GM21360 (cell line): Measurements from ENCODE around the gene SLC38A2.
A peak's percentile ranks its signal among the peaks of the same experiment; 100 is the strongest.

ENCODE experiments used
- ATAC-seq: cut with Tn5 transposase; IDR thresholded peaks from one replicate; pipeline ENCODE4 v1.9.1; 2021; ENCODE audit warnings: mild to moderate bottlenecking, moderate library complexity; ENCODE audit not compliant: unreplicated experiment

SLC38A2 gene

DNA sequence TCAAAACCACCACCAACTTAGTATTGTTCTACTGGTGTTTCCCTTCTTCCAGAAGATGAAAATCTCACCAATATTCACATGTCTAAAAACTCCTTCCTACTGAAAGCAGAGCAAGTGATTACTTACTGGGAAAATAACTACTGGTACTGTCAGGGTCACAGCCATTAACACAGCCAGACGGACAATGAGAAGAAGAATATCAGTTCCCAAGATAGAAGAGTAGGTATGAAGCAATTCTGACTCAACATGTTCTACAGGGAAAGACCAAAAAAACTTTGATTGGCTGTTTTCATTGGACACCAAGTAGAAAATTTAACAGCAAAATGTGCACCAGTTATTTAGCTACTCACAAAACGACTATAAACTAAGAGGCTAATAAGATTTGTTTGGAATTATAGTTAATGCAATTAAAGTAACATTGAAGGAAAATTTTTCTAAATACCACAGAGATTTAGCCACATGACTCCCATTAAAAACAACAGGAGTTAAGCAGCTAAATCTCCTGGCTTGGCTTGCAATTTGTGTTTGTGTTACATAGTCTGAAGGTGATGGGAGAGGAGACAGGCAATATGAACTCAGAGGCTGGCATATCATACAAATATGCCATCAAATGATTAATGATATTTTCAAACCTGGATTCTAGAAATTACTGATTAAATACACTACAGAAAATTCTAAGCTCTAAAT lies 9.5 kb downstream of the SLC38A2 start:
- ATAC-seq = no peak

GRCh38 chr12:46361667-46362034 lies 10.9 kb downstream of the SLC38A2 start:
- ATAC-seq = no peak

- ATAC-seq = peak; percentile 61
These were observed 11.5 kb downstream of the SLC38A2 start for GRCh38 chr12:46360908-46361666.

GRCh38 chr12:46360370-46360769 lies 12.2 kb downstream of the SLC38A2 start:
- ATAC-seq = no peak

DNA sequence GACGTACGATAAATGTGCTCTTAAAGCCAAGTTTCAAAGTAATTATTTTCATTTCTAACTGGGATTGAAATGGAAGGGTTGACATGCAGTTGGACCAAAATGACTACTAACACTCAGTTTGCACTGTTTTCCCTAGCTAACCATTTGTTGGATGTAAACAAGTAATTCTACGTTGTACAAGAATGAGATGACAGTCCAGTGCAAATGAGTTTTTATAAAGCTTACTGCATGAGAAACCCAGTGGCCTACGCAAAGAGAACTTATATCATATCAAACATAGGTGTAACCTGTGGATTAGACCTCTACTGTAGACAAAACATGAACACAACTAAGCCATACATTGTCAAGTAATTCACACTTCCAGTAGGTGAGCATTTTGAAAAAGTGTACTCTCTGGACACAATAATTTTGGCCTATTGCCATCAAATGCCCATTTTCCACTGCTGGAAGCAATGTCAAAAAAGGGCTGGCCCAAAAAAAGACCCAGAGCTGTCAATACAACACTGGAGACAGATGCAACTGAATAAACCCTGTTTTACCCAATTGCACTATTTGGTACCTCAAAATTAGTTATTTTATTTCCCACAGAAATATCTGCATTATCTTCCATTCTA lies 12.8 kb downstream of the SLC38A2 start:
- ATAC-seq = no peak

DNA sequence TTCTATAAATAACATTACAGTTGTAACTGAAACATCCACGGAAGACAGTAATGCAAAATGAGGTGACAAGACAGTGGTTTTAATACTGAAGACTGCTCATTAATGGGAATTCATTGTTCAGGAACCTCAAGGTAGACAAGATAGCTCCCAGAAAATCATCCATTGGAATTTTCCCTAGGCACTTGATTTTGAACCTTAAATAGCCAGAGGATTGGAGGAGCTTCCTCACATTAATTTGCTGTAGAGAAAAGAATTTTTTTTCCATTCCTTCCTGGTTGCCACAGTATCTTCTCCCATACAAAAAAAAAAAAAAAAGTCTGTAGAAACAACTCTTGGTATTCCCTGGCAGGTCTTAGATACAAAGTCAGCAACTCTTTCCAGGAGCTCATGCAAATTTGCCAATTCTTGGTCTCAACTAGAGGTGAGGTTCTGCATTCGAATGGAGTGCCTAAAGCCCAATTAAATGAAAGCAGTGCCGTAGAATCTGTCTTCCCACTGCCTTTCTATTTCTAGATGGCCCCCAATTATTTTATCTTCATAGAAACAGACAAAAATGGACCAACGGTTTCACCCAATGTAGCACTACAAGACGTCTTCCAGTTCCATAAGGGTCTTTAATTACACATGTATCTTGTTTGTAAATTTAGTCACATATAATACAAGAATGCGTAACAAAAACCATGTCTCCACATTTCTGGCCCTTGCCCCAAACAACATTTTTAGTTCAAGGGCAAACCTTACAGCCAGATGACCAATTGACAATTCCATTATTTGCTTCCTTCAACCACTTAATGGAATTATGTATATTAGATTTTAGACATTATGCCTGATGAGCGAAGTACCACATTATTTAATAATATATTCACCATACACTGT lies 13.5 kb downstream of the SLC38A2 start:
- ATAC-seq = no peak

DNA sequence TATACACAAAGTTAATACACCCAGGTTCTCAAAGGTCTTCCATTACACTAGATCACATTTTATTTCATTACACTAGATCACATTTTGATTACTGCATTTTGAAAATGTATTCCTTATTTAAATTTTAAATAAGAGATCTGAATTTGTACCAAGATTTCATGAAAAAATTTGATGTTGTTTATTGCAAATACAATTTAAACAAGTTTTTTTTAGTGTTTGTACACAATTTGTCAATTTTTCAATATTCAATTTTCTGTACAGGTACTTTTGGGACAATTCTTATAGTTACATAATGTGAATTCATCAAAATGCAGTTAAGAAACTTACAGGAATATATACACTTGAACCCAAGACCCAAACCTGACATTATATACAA lies 14.3 kb downstream of the SLC38A2 start:
- no peak for ATAC-seq

DNA sequence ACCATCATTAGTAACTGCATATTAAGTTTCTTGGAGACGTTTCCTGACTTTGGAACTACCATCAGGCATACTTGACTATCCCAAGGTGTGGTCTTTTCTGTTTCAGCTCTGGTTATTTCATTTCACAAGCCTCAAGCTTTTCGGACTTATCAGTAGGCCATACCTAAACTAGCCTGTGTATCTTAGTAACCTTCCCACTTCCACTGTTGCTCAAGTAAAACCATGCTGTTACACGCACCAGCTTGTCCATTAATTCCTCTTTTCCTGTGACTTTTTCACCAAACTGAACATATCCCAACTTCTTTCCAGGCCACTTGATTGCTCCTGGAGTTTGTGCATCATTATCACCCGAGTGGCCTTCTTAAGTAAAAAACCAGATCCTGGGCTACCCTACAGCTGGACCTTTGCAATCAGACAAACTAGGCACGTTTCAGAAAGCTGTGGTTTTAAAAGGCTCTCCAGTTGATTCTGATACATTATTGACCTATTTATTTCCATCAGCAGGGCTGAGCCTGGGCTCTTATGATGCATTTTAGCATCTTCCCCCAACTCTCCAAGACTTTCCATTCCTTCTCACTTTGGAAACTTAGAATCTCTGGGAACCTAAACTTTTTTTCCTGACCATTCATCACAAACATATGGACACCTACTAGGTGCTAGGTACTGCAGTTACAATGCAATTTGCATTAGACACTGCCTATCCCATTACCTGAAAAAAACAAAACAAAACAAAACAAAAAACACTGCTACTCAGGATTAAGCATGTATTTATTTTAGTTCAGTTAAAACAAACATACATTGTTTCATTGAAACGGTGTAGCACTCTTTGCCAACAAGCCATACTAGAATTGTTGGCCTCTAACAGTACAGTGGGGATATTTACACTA lies 14.9 kb downstream of the SLC38A2 start:
- ATAC-seq = no peak

DNA sequence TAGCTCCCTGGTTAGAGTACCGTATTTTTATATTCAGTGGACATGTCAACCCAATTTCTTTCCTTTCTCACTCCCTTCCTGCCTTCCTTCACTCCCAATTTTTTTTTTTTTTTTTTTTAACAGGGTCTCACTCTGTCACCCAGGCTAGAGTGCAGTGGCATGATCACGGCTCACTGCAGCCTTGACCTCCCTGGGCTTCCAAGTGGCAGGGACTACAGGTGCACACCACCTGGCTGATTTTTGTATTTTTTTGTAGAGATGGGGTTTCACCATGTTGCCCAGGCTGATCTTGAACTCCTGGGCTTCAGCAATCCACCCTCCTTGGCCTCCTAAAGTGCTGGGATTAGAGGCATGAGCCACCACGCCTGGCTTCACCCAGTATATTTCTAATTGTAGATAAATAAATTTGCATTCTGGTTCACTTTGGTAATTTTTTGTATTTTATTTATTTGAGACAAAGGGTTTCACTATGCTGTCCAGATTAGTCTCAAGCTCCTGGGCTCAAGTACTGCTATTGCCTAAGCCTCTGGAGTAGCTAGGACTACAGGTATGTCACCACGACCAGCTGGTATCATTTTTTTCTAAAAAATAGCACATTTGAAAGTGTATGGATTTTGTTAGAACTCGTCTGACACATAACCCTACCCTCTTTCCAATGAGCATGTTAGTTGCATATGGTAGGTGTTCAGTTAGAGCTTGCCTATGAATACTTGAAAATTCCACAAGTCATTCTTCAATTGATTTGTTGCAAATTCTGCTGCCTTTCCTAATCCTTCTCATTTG lies 15.7 kb downstream of the SLC38A2 start:
- ATAC-seq = no peak

DNA sequence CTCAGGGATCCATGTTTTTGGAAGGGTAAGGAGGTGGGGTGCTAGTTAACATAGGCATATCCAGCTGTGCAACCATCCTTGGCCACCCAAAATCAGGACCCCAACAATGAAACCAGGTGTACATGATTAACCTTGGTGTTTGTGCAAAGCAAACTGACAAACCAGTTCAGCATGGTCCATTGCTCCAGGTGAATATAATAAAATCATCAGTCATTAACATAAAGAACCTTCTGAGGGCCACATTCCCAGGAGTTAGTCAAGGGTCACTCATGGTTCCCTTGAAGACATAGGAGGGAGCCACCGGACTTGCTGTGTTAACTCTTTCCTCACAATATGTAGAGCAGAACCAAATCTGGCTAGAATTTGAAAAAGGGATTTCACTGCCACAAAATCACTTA lies 17.8 kb downstream of the SLC38A2 start:
- ATAC-seq = no peak

DNA sequence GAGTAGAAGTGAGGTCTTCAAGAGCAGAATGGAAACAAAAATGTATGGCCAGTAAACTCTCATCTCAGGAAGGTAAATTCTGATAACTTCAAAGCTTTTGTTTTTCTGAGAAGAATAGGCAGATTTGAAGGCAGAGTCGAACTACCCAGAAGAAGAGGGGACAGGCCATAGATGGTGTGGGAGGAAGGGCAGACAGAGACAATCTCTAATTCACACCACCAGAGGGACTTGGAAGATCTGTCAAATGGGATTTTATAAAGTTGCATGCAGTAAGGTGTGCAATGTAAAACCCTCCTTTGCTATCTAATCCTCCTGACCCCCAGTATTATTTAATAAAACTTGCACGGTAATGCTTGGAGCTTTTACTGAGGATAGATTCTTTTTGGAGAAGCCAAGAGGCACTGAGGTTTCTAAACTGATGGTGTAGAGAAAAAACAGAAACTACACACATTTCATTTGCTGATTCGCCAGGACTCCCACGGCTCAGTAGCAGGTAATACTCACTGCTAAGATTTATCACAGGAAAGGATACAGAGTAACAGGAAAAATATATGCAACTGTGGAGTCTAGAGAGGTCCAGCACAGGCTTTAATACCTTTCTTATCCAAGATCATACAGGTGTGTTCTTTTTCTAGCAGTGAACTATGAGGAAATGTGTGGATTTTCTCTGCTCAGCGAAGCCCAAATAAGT lies 18.3 kb downstream of the SLC38A2 start:
- ATAC-seq = no peak

DNA sequence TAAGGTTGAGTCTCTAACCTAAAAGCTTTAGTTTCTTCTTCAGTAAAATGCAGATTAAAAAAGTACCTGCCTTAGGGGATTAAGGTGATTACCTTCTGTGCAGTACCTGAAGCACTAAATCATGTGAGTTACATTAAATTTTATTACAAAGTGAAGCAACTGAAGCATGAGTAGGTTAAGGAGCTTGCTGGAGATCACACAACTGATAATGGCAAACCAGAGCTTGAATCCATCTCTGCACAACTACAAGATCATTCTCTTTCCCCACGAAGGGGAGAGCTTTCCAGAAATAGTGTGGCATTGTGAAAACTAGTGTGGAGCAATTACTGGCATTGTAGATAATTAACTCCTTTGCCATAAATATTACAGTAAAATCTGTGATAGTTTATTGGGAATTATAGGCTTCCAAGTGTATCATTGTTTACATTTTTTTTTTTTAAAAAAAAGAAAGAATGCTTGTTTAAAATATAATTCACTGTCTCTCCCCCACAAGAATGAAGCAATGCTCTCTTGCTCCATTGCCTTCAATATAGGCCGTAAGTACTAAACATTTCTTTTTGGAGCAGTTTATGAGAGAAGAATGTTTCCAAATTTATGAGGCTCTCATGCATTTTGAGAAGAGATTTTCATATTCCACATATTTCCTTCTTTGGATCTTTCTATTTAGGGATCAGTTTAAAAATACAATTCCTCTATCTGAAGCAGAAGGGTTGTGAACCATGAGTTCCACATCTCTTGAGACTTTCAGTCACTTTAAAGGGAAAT lies 20.5 kb downstream of the SLC38A2 start:
- ATAC-seq = no peak

GRCh38 chr12:46351138-46351537 lies 21.4 kb downstream of the SLC38A2 start:
- no peak for ATAC-seq

DNA sequence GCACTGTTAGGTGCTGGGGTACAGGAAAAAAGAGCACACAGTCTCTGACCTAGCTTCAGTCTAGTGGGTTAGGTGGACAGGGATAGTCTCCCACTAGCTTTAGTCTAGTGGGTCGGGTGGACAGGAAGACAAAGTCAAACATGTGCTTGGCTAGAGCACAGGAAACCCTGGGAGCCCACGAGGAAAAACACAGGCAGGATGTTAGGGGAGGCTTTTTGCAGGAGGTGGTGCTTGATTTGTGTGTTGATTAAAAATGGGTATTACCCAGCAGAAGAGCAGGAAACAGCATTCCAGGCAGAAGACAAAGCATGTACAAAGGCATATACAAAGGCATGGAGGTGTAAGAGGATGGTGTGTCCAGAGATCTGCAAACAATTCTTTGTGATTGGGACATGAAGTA lies 23.3 kb downstream of the SLC38A2 start:
- ATAC-seq = no peak

DNA sequence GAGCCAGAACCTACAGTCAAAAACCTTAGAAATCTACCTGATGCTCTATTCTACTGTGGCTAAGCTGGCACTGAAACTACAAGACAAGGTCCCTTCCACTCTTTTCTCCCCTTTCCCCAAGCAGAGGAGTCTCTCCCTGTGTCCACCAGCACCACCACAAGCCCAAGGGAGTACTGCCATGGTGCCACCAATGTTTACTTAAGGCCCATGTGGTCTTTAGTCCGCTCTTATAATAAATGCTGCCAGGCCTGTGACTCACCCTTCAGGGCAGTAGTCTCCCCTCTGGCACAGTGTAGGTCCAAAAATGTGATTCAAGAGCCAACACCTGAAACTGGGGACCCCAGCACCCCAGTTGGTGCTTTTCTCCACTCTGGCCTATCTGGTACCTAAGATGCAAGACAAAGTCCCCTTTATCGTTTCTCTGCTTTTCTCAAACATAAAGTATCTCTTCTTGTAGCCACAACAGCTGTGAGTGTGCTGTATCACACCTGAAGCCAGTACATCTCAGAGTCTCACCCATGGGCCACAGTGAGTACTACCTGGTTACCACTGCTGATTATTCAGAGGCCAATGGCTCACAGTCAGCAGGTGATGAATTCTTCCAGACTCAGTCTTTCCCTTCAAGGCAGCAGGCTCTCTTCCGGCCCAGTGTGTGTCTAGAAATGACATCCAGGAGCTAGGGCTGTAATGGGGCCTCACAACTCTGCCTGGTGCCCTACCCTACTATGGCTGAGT lies 29.3 kb downstream of the SLC38A2 start:
- ATAC-seq = no peak

GRCh38 chr12:46342562-46343033 lies 30.0 kb downstream of the SLC38A2 start:
- peak; percentile 74 for ATAC-seq

DNA sequence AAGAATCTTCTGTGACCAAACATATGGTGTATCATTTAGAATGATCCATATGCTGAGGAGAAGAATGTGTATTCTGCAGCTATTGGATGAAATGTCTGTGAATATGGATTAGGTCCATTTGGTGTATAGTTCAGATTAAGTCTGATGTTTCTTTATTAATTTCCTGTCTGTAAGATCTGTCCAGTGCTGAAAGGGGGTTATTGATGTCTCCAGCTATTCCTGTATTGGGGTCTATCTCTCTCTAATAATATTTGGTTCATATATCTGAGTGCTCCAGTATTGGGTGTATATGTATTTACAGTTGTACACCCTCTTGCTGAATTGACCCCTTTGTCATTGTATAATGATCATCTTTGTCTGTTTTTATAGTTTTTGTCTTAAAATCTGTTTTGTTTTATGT lies 33.5 kb downstream of the SLC38A2 start:
- no peak for ATAC-seq
